B cell (primary cell): ENCODE data around the gene TPCN2. TPM values are rescaled to one million over a fixed set of nuclear protein-coding genes. Genes with fewer than 3 reads are reported as not detected.

Source experiments
- ATAC-seq: fragments of 200-7000 bp; cut with Tn5 transposase; one replicate; pipeline ENCODE4 v1.10.0; 2021; ENCODE audit warnings: low read depth, mild to moderate bottlenecking, moderate number of reproducible peaks, moderate library complexity
- CTCF ChIA-PET: fragments of 350-600 bp; sonication (Branson Sonifier 250); formaldehyde crosslinking; loops from one replicate; lab custom pipeline; 2021; ENCODE audit warnings: antibody characterized with exemption, inconsistent platforms; lab: Charles Lee
- POLR2A ChIA-PET: fragments of 350-600 bp; sonication (Branson Sonifier 250); formaldehyde crosslinking; loops from one replicate; lab custom pipeline; 2021; ENCODE audit warnings: antibody characterized with exemption; lab: Charles Lee
- DNase-seq: peaks from one replicate; pipeline ENCODE4 v3.0.0; 2013
- H2AFZ ChIP-seq: 2 replicates; pipeline ENCODE4 v1.6.1; 2012; ENCODE audit warnings: mild to moderate bottlenecking, low read depth, low read length; ENCODE audit not compliant: insufficient read depth, poor library complexity, severe bottlenecking
- H3K27ac ChIP-seq, 2 donors: 1 replicate in 1 of 2; 2 replicates in 1 of 2; pipeline ENCODE4 v1.5.1; 2012 to 2013; ENCODE audit warnings: low read length in 2 of 2, mild to moderate bottlenecking in 2 of 2, moderate library complexity in 1 of 2
- H3K27me3 ChIP-seq, 4 experiments: fragments of 200-600 bp in 1 of 4; sonication (generic) in 1 of 4; replicated peaks in 1 of 4; 1 replicate in 2 of 4; 2 replicates in 2 of 4; pipeline versions ENCODE4 v1.6.1 to v1.7.0; 2013 to 2016; ENCODE audit warnings: low read length in 3 of 4, mild to moderate bottlenecking in 2 of 4, mixed read lengths in 1 of 4, moderate library complexity in 1 of 4; ENCODE audit not compliant: insufficient read depth in 4 of 4, control insufficient read depth in 3 of 4; ENCODE audit errors: control extremely low read depth in 1 of 4
- H3K36me3 ChIP-seq, 2 experiments: replicated peaks in 1 of 2; 1 replicate in 1 of 2; 2 replicates in 1 of 2; pipeline versions ENCODE4 v1.6.1 to v1.7.1; 2013; ENCODE audit warnings: low read length in 1 of 2; ENCODE audit not compliant: insufficient read depth in 2 of 2, control insufficient read depth in 1 of 2; ENCODE audit errors: control extremely low read depth in 1 of 2, extremely low read depth in 1 of 2
- H3K4me1 ChIP-seq, 2 donors: fragments of 200-600 bp in 1 of 2; sonication (generic) in 1 of 2; 1 replicate in 1 of 2; 2 replicates in 1 of 2; pipeline versions ENCODE4 v1.5.1 to v1.6.1; 2013 to 2017; ENCODE audit warnings: low read length in 2 of 2; ENCODE audit not compliant: control insufficient read depth in 2 of 2, insufficient read depth in 2 of 2
- H3K4me2 ChIP-seq: replicated peaks from 2 replicates; pipeline ENCODE3; 2012; ENCODE audit warnings: mild to moderate bottlenecking, low read depth, low read length; ENCODE audit not compliant: poor library complexity, severe bottlenecking
- H3K4me3 ChIP-seq, 5 experiments: fragments of 200-600 bp in 1 of 5; sonication (generic) in 1 of 5; 1 replicate in 3 of 5; 2 replicates in 2 of 5; pipeline versions ENCODE4 v1.5.1 to v1.7.0; 2011 to 2016; ENCODE audit warnings: low read length in 4 of 5, mild to moderate bottlenecking in 4 of 5, low read depth in 2 of 5, control low read depth in 1 of 5, moderate library complexity in 1 of 5; ENCODE audit not compliant: insufficient read depth in 1 of 5; ENCODE audit errors: control extremely low read depth in 1 of 5, extremely low read depth in 1 of 5
- H3K79me2 ChIP-seq: fragments of 200-600 bp; sonication (generic); one replicate; pipeline ENCODE4 v1.6.0; 2016; ENCODE audit warnings: low read length; ENCODE audit not compliant: control insufficient read depth, insufficient read depth
- H3K9ac ChIP-seq: fragments of 200-600 bp; sonication (generic); 2 replicates; pipeline ENCODE4 v1.6.1; 2017; ENCODE audit warnings: mild to moderate bottlenecking, low read length, moderate library complexity
- H3K9me3 ChIP-seq, 3 donors: one replicate each; pipeline versions ENCODE4 v1.6.1 to v1.7.1; 2013; ENCODE audit warnings: low read length in 2 of 3; ENCODE audit not compliant: control insufficient read depth in 2 of 3, insufficient read depth in 1 of 3; ENCODE audit errors: control extremely low read depth in 1 of 3
- H4K20me1 ChIP-seq: 2 replicates; pipeline ENCODE4 v1.6.0; 2012; ENCODE audit warnings: mild to moderate bottlenecking, low read length; ENCODE audit not compliant: insufficient read depth, control insufficient read depth, poor library complexity, severe bottlenecking
- H3K27ac Mint-ChIP-seq: one replicate; pipeline ENCODE4 v1.8.0; 2021; ENCODE audit warnings: mixed read lengths
- H3K27me3 Mint-ChIP-seq: one replicate; pipeline ENCODE4 v1.8.0; 2021; ENCODE audit warnings: mixed read lengths
- H3K4me1 Mint-ChIP-seq: one replicate; pipeline ENCODE4 v1.8.0; 2021; ENCODE audit warnings: mixed read lengths
- H3K4me3 Mint-ChIP-seq: one replicate; pipeline ENCODE4 v1.8.0; 2021; ENCODE audit warnings: mixed read lengths
- H3K9me3 Mint-ChIP-seq: one replicate; pipeline ENCODE4 v1.8.0; 2022; ENCODE audit warnings: mixed read lengths; ENCODE audit not compliant: insufficient read depth
- CTCF ChIP-seq: fragments of 200-600 bp; IDR thresholded peaks from one replicate; pipeline ENCODE4 v1.8.0; 2022; ENCODE audit warnings: antibody characterized with exemption, mild to moderate bottlenecking
- EZH2 ChIP-seq: IDR thresholded peaks from 2 replicates; pipeline ENCODE4 v1.6.1; 2012; ENCODE audit warnings: borderline replicate concordance, low read depth, mild to moderate bottlenecking, moderate library complexity, low read length; ENCODE audit not compliant: insufficient read depth, poor library complexity, severe bottlenecking
- WGBS: methylation state at CpG from one replicate; pipeline ENCODE4 v1.1.5; 2013; ENCODE audit warnings: missing lambda C conversion rate; ENCODE audit not compliant: insufficient coverage; 5-methylcytosine and 5-hydroxymethylcytosine counted together
- intact Hi-C: fragments of 100-400 bp; cut with micrococcal nuclease; formaldehyde crosslinking; loops from one replicate; pipeline ENCODE4 v1.10.0; 2022
- polyA plus RNA-seq: library from polyadenylated mRNA; depleted of rRNA; stranded (reverse); fragments of >200 nt; gene quantifications from 2 replicates; pipeline ENCODE4 v1.2.3, GENCODE V29; 2012
- total RNA-seq, 2 donors: library from RNA; stranded (reverse); fragments of 120-200 nt in 1 of 2; gene quantifications; 1 replicate in 1 of 2; 2 replicates in 1 of 2; pipeline versions ENCODE4 v1.2.3 to v1.2.4, GENCODE V29; 2013 to 2022

Gene TPCN2
- total and polyA plus RNA-seq, 2 donors (not counting 1 experiment from before 2014, with no cell fraction given), result 16.8 to 71.4 TPM

GRCh38 chr11:69053546-69054396 lies 5.0 kb downstream of the TPCN2 start:
- H3K27ac Mint-ChIP-seq, result peak overlapping the region; percentile 75
- H3K36me3 ChIP-seq, result peaks cover 0 to 18% of the 10 kb centered on the region in 2 experiments
- peaks cover 37 to 79% of the 10 kb centered on the region in 2 donors for H3K4me1 ChIP-seq
- no peaks in the 10 kb centered on the region for H3K27me3 Mint-ChIP-seq
- DNase-seq, result peak; percentile 24
- no peak for ATAC-seq
- H3K79me2 ChIP-seq, result peaks cover 52% of the 10 kb centered on the region
- POLR2A ChIA-PET, result no interaction called here
- H2AFZ ChIP-seq, result no peak overlapping the region
- H3K9me3 Mint-ChIP-seq, result no peaks in the 10 kb centered on the region
- H3K9ac ChIP-seq, result no peak overlapping the region
- intact Hi-C loops, result no loop called here
- H3K9me3 ChIP-seq, result no peaks in the 10 kb centered on the region
- 79% methylated on average over 35 of the region's 35 CpGs for WGBS
- H3K4me3 Mint-ChIP-seq, result peak overlapping the region; percentile 41
- H3K27ac ChIP-seq, result no peak overlapping the region
- peaks cover 21% of the 10 kb centered on the region for H4K20me1 ChIP-seq
- peaks cover 57% of the 10 kb centered on the region for H3K4me1 Mint-ChIP-seq
- CTCF ChIA-PET, result no interaction called here
- H3K4me3 ChIP-seq, result no peak overlapping the region
- TF ChIP-seq CTCF (no peak), EZH2 (no peak)
- H3K4me2 ChIP-seq, result no peak overlapping the region
- no peaks in the 10 kb centered on the region for H3K27me3 ChIP-seq
